ENCODE measurements around the gene VEZF1. TPM values are rescaled to one million over a fixed set of nuclear protein-coding genes. Genes with fewer than 3 reads are reported as not detected.
"Not testable (repeated sequence)": the region's sequence is repeated elsewhere in the genome, so short reads cannot be mapped to it uniquely, and the experiment has no call there.

The VEZF1 gene
- polyA plus RNA-seq, 3 donors from 2014 or later: 35.8 to 54.1 (median 40.1) TPM

DNA sequence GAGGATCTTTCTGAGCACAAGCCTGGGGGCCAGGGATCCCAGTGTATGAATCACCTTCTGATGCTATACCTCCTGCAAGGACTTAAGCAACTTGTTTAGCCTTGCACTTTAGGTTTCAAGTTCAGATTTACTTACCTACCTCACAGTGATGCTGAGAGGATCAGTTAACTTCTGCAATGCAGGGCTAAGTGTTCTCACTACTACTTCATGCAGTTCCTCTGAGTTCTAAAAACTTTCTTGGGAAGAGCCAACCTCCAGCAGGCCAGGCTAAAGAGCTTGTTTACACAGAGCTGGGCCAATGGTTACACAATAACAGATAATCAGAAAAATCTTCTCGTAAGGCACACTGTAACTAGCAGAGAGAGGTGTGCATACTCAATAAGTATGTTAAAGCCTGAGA, 13.0 kb downstream of the VEZF1 start:
- H3K4me3 Mint-ChIP-seq: no peak overlapping the region
- DNase-seq: no peak
- peaks cover 5 to 12% of the 10 kb centered on the region in 2 donors for H3K4me1 Mint-ChIP-seq
- peaks cover 25 to 56% (median 34%) of the 10 kb centered on the region in 3 donors for H3K36me3 Mint-ChIP-seq
- H3K9me3 Mint-ChIP-seq: no peaks in the 10 kb centered on the region
- H3K27ac Mint-ChIP-seq: no peak overlapping the region
- peaks cover 0 to 2% (median 0%) of the 10 kb centered on the region in 3 donors for H3K27me3 Mint-ChIP-seq (ENCODE audit: low read depth in 3 of 3)

DNA sequence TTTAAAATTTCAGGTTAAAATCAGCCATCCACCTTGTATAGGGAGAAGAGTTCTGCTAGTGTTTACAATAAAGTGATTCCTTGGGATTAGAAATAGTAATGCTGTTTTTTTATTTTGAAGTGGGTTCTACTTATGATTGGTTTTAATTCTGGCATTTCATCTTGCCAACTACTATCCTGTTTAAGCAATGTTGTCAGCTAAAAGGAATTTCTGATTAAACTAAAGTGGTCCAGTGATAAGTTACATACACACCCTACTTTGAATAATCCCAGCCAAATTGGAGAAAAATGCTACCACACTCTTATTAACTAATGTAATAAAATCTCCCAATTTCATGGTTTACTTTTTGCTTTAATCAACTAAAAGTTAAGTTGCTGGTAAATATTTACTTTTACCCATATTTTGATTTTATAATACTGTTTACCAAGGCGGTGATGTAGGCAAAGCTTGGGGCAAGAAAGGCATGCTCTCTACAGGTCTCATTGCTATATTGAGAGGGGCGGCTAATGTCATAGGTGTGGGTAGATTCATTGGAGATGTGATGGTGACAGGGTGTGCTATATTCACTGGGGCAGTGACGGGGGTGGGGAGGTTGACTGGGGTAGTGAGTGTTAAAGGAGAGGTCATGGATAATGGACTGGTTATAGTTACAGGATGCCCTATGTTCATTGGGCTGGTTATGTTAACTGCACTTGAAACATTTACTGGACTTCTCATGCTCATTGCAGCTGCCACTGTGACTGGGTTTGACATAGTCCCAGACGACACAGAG, 13.8 kb downstream of the VEZF1 start:
- H3K27me3 Mint-ChIP-seq (ENCODE audit: low read depth in 3 of 3); H3K9me3 Mint-ChIP-seq; DNase-seq; H3K27ac Mint-ChIP-seq; H3K4me3 Mint-ChIP-seq; H3K4me1 Mint-ChIP-seq: not testable (repeated sequence)
- H3K36me3 Mint-ChIP-seq: peaks cover 22 to 53% (median 34%) of the 10 kb centered on the region in 3 donors

DNA sequence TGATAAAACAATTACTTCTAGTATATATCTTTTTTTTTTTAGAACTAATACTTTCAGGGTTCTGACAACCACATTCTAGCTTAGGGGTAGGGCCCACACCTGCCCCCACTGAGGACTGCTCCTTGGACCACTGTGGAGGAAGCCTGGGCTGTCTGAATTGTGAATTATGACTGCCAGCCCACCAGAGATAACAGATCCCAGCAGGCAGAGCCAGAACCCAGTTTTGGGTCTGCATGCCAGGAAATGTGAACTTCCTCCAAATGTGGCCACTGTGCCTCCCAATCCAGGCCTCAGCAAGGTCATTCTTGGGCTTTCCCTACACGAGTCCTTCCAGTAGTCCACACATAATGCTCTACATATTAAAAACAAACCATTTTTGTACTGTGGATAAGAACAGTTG, 15.9 kb downstream of the VEZF1 start:
- no peak for DNase-seq
- peaks cover 1 to 9% of the 10 kb centered on the region in 2 donors for H3K4me1 Mint-ChIP-seq
- peak overlapping the region in 1 of 6 donors; percentile 17 for H3K27ac Mint-ChIP-seq
- H3K27me3 Mint-ChIP-seq (ENCODE audit: low read depth in 3 of 3): peaks cover 0 to 3% (median 0%) of the 10 kb centered on the region in 3 donors
- no peaks in the 10 kb centered on the region for H3K9me3 Mint-ChIP-seq
- H3K36me3 Mint-ChIP-seq: peaks cover 18 to 38% (median 23%) of the 10 kb centered on the region in 3 donors
- no peak overlapping the region for H3K4me3 Mint-ChIP-seq

DNA sequence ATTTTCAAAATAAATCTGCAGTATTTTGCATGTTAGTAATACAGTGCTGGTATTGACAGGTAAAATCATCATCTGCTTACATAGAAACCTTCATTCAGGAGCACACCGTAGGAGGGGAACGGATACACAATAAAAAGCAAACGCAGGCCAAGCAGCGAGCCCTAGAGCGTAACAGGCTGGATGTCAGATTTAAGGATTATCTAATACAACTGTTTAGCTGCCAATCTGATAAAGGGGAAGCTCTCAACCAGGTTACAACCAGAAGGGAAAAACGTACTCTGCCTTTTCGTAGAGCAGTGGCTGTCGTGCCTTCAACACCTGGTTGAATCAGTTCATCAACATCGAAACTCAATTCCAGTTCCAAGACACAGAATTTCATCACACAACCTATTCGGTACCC, 16.5 kb downstream of the VEZF1 start:
- no peaks in the 10 kb centered on the region for H3K9me3 Mint-ChIP-seq

DNA sequence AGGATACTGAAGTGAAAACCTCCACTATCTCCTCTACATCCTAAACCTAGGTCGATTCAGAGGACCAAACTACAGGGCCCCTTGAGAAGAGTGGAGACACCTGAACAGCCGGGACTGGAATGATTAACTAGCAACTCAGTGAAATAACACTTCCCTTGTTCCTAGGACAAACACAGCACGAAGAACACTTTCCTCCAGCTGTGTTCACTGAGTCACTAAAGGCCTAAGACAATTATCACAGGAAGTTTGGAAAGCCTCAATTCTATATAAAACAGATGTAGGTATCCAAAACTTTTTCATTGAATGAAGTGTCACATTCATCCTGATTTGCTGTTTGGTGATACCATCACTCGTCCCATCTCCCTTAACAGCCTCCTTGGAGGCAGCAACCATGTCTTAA, 17.3 kb downstream of the VEZF1 start:
- H3K36me3 Mint-ChIP-seq: peaks cover 6 to 24% (median 11%) of the 10 kb centered on the region in 3 donors
- peaks cover 0 to 1% of the 10 kb centered on the region in 2 donors for H3K4me1 Mint-ChIP-seq
- H3K27me3 Mint-ChIP-seq (ENCODE audit: low read depth in 3 of 3): peaks cover 0 to 2% (median 0%) of the 10 kb centered on the region in 3 donors
- no peak overlapping the region for H3K4me3 Mint-ChIP-seq
- peak overlapping the region in 2 of 6 donors; percentile 0 to 35 for H3K27ac Mint-ChIP-seq
- no peak for DNase-seq
- no peaks in the 10 kb centered on the region for H3K9me3 Mint-ChIP-seq

More for the DNA sequence above, 16.5 kb downstream of the VEZF1 start:
- no peak for DNase-seq
- peaks cover 0 to 2% (median 0%) of the 10 kb centered on the region in 3 donors for H3K27me3 Mint-ChIP-seq (ENCODE audit: low read depth in 3 of 3)
- H3K4me3 Mint-ChIP-seq: no peak overlapping the region
- H3K36me3 Mint-ChIP-seq: peaks cover 13 to 32% (median 17%) of the 10 kb centered on the region in 3 donors
- peaks cover 1 to 7% of the 10 kb centered on the region in 2 donors for H3K4me1 Mint-ChIP-seq
- peak overlapping the region in 1 of 6 donors; percentile 62 for H3K27ac Mint-ChIP-seq

DNA sequence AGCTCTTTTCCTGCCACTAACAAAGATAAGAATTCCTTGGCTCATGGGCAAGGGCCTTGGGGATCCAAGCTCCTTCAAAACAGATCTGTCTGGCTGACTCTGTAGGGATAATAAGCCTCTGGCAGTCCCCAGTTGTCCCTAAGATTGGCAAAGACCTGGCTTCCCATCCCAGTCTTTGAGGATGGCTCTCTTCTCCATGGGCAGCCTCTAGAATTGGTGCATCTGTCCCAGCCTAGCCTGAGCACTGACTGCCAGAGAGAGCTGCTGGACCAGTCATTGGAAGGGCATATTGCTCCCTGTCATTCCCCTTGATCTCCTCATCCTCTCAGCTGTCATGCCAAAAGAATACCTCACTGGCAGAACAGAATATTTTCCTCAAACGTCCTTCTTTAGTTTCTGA, 19.6 kb downstream of the VEZF1 start:
- DNase-seq: no peak
- Mint-ChIP-seq H3K4me3 (no peak overlapping the region), H3K4me1 (no peaks in the 10 kb centered on the region), H3K27me3 (ENCODE audit: low read depth in 3 of 3) (peaks cover 0 to 5% (median 0%) of the 10 kb centered on the region in 3 donors), H3K9me3 (no peaks in the 10 kb centered on the region), H3K36me3 (peaks cover 0 to 12% (median 8%) of the 10 kb centered on the region in 3 donors), H3K27ac (no peak overlapping the region)

DNA sequence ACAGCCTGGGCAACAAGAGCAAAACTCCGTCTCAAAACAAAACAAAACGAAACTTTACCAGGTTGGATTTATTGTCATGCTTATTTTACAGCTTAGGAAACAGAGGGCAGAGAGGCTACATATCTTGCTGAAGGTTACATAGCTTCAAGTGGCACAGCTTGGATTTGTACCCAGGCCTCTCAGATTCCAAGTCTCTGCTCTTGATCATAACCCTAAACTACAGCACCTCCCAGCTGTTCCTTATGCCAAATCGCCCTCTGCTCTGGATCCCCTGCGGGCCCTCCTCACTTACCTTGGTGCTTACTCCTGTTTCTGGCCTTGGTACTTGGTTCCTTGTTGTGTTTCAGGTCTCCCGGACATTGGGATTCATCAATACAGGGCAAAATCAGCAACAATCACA, 21.2 kb downstream of the VEZF1 start:
- Mint-ChIP-seq H3K4me1 (no peaks in the 10 kb centered on the region), H3K36me3 (peaks cover 0 to 5% (median 4%) of the 10 kb centered on the region in 3 donors), H3K27me3 (ENCODE audit: low read depth in 3 of 3) (peaks cover 0 to 10% (median 3%) of the 10 kb centered on the region in 3 donors), H3K9me3 (no peaks in the 10 kb centered on the region), H3K4me3 (no peak overlapping the region), H3K27ac (no peak overlapping the region)
- DNase-seq: no peak

DNA sequence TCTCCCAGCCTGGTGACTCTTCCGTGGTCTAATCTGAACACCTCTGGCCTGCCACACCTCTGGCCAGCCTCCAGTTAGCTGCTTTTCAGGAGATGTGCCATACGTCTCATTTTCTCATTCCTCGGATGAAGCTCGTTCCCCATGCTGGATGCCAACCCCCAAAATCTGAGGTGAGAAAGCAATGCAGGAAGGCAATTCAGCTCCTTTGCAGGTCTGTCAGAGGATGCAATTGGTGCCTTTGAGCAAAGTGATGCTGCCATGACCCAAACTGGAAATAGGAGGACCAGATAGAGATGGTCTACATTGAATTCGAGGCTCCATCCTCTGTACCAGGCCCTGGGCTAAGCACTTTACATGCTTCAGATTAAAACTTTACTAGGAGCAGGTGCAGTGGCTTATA, 21.8 kb downstream of the VEZF1 start:
- H3K4me3 Mint-ChIP-seq: no peak overlapping the region
- no peaks in the 10 kb centered on the region for H3K4me1 Mint-ChIP-seq
- H3K27me3 Mint-ChIP-seq (ENCODE audit: low read depth in 3 of 3): peaks cover 0 to 10% (median 3%) of the 10 kb centered on the region in 3 donors
- H3K9me3 Mint-ChIP-seq: no peaks in the 10 kb centered on the region
- H3K36me3 Mint-ChIP-seq: peaks cover 0 to 4% (median 0%) of the 10 kb centered on the region in 3 donors
- no peak for DNase-seq
- H3K27ac Mint-ChIP-seq: no peak overlapping the region

DNA sequence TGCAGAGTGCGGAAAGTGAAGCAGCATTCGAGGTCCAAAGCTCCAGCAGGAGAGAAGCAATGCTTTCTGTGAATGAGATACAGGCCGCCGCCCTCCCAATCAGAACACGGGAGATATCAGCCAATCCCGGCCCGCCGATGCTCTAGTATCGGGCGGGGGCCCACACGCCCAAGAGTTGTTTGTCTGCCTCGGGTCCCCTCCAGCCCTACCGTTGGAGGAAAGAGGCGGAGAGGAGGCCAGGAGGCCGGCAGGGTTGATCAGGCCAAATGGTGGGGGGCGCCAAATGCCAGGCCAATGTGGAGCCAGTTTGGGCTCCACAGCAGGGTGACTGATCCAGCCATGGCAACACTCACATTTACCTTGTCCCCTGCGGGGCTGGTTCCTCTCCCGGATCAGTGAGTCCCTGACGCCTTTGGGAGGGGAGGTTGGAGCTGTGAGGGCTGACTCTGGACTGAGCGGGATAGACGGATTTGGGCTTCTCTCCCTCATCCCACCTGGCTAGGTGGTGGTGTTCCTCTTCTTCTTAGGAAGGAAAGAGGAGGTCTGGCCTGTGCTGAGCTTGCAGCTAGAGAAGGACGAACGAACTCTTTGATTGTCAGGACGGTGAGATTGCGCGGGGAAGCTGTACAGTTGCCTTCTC, 22.4 kb downstream of the VEZF1 start:
- no peaks in the 10 kb centered on the region for H3K9me3 Mint-ChIP-seq
- DNase-seq: no peak
- no peaks in the 10 kb centered on the region for H3K4me1 Mint-ChIP-seq
- H3K27ac Mint-ChIP-seq: no peak overlapping the region
- H3K4me3 Mint-ChIP-seq: no peak overlapping the region
- peaks cover 0 to 10% (median 3%) of the 10 kb centered on the region in 3 donors for H3K27me3 Mint-ChIP-seq (ENCODE audit: low read depth in 3 of 3)
- peaks cover 0 to 4% (median 0%) of the 10 kb centered on the region in 3 donors for H3K36me3 Mint-ChIP-seq

DNA sequence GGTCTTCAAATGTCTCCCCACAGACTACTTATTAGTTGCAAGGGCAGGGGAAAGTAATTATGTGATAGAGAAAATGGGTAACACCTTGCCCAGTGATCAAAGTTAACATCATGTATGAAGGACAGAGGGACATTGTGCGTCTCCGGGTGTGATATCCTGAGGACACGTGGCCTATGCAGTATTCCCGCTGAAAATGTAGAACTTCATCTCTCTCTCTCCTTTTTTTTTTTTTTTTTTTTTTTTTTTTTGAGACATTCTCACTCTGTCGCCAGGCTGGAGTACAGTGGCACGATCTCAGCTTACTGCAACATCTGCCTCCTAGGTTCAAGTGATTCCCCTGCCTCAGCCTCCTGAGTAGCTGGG, 24.9 kb downstream of the VEZF1 start:
- peaks cover 5 to 12% (median 7%) of the 10 kb centered on the region in 3 donors for H3K27me3 Mint-ChIP-seq (ENCODE audit: low read depth in 3 of 3)
- no peaks in the 10 kb centered on the region for H3K9me3 Mint-ChIP-seq
- no peak overlapping the region for H3K27ac Mint-ChIP-seq
- H3K36me3 Mint-ChIP-seq: peaks cover 0 to 4% (median 0%) of the 10 kb centered on the region in 3 donors
- no peaks in the 10 kb centered on the region for H3K4me1 Mint-ChIP-seq
- no peak overlapping the region for H3K4me3 Mint-ChIP-seq
- no peak for DNase-seq

DNA sequence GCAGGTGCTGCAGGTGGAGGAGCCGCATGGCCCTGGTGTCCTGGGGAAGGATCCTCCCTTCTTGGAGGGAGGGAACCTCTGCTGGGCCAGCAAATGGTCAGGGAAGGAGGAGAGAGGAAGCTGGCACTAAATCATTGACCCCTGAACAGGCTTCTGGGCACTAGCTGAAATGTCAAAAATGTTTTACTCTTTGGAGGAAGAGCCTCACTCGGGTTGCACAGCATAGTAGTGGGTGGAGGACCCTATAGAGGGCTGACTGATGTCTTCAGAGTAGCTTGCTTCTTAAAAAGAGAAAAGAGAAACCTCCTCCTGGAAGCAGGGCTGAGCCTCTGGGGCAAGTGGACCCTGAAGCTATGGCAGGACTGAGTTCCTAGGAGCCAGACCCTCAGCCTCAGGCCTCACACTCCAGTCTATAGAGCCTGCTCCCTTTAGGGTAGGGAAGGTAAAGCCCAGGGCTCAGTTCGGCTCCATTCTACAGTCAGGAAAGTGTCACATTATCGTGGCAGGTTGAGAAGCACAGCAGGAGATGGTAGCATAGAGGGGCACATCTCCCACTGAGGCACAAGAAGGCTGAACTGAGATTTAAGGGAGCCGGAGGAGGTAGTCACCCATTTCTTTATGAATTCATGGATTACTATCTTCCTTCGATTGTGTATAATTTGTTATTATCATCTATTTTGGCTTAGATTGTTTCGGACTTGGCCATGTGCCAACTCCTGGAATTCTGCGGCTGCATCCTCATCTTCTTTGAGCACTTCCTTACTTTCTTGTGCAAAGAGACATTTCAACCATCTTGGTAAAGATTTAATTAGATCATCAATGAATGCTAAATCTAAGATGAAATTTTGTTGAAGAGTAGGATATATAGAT, 25.5 kb downstream of the VEZF1 start:
- Mint-ChIP-seq H3K9me3 (no peaks in the 10 kb centered on the region), H3K27me3 (ENCODE audit: low read depth in 3 of 3) (peaks cover 8 to 15% (median 8%) of the 10 kb centered on the region in 3 donors), H3K36me3 (peaks cover 0 to 6% (median 0%) of the 10 kb centered on the region in 3 donors), H3K27ac (no peak overlapping the region), H3K4me3 (no peak overlapping the region), H3K4me1 (peaks cover under 1 to 4% of the 10 kb centered on the region in 2 donors)
- DNase-seq: no peak

DNA sequence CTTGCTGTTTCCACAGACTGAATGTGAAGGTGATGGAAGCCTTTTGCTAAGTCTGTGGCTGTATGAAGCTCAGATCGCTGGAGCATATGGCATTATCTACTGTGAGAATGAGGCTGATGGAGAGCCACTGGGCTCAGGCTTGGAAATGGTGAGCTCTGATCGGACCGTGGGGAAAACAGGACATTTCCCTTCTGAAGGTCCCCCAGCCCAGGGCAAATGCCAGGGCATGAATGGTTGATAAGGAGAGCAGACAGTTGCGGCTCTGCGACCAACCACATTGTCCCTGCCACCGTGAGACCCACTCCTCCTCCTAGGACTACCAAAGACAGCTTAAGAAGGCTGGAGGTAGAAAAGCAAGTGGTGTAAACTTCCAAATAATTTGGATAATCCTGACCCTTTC, 28.1 kb downstream of the VEZF1 start:
- H3K27ac Mint-ChIP-seq: no peak overlapping the region
- H3K27me3 Mint-ChIP-seq (ENCODE audit: low read depth in 3 of 3): peaks cover 14 to 25% (median 21%) of the 10 kb centered on the region in 3 donors

DNA sequence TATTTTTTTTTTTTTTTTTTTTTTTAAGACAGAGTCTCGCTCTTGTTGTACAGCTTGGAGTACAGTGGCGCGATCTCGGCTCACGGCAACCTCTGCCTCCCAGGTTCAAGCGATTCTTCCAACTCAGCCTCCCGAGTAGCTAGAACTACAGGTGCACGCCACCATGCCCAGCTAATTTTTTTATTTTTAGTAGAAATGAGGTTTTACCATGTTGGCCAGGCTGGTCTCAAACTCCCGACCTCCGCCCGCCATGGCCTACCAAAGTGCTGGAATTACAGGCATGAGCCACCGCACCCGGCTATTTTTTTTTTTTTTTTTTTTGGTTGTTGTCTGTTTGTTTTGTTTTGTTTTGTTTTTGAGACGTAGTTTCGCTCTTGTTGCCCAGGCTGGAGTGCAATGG, 29.7 kb downstream of the VEZF1 start:
- not testable (repeated sequence) for H3K27ac Mint-ChIP-seq, DNase-seq, H3K9me3 Mint-ChIP-seq, H3K4me3 Mint-ChIP-seq, H3K36me3 Mint-ChIP-seq
- peaks cover 20 to 31% of the 10 kb centered on the region in 2 donors for H3K4me1 Mint-ChIP-seq
- peaks cover 19 to 30% (median 27%) of the 10 kb centered on the region in 3 donors for H3K27me3 Mint-ChIP-seq (ENCODE audit: low read depth in 3 of 3)

More for the DNA sequence above, 28.1 kb downstream of the VEZF1 start:
- Mint-ChIP-seq H3K4me1 (peaks cover 15 to 23% of the 10 kb centered on the region in 2 donors), H3K4me3 (no peak overlapping the region), H3K36me3 (peaks cover 0 to 8% (median 0%) of the 10 kb centered on the region in 3 donors), H3K9me3 (no peaks in the 10 kb centered on the region)
- no peak for DNase-seq

Data from immature natural killer cell (primary cell).